HepG2 (cell line): ENCODE data around the gene TFCP2L1. TPM values are rescaled to one million over a fixed set of nuclear protein-coding genes. Genes with fewer than 3 reads are reported as not detected.
A peak's percentile ranks its signal among the peaks of the same experiment; 100 is the strongest.

Experiments
- ARHGAP35 ChIP-seq: sonication (generic); formaldehyde crosslinking; IDR thresholded peaks from 2 replicates; pipeline ENCODE4 v1.9.0; 2022; ENCODE audit warnings: mild to moderate bottlenecking, inconsistent platforms, moderate library complexity, missing genetic modification reagents, borderline replicate concordance
- FOXP4 ChIP-seq: sonication (generic); formaldehyde crosslinking; IDR thresholded peaks from 2 replicates; pipeline ENCODE4 v1.4.0; 2020; ENCODE audit warnings: missing genetic modification reagents
- IKZF5 ChIP-seq: IDR thresholded peaks from 2 replicates; pipeline ENCODE4 v1.6.1; 2018; ENCODE audit warnings: missing genetic modification reagents, mild to moderate bottlenecking, missing compliant biosample characterization
- KAT2B ChIP-seq: fragments of 150-350 bp; IDR thresholded peaks from 2 replicates; pipeline ENCODE4 v1.6.1; 2014; ENCODE audit warnings: low read depth, low read length, borderline replicate concordance
- KIAA2018 ChIP-seq: sonication (generic); formaldehyde crosslinking; IDR thresholded peaks from 2 replicates; pipeline ENCODE4 v1.5.0; 2020; ENCODE audit warnings: mild to moderate bottlenecking, missing genetic modification reagents, borderline replicate concordance
- MXD4 ChIP-seq: IDR thresholded peaks from 2 replicates; pipeline ENCODE4 v1.6.1; 2016; ENCODE audit warnings: mild to moderate bottlenecking, missing biosample characterization, missing genetic modification reagents
- NFKB2 ChIP-seq: sonication (generic); formaldehyde crosslinking; IDR thresholded peaks from 2 replicates; pipeline ENCODE4 v1.4.0; 2020; ENCODE audit warnings: missing genetic modification reagents, borderline replicate concordance
- PBX2 ChIP-seq: IDR thresholded peaks from 2 replicates; pipeline ENCODE4 v1.6.1; 2016; ENCODE audit warnings: control low read depth
- TFAP4 ChIP-seq: sonication (generic); IDR thresholded peaks from 2 replicates; pipeline ENCODE4 v1.6.1; 2016; ENCODE audit warnings: low read depth, borderline replicate concordance
- ZNF350 ChIP-seq: sonication (generic); formaldehyde crosslinking; IDR thresholded peaks from 2 replicates; pipeline ENCODE4 v1.4.0; 2020; ENCODE audit warnings: mild to moderate bottlenecking, low read depth, missing genetic modification reagents, borderline replicate concordance
- ZNF616 ChIP-seq: sonication (generic); formaldehyde crosslinking; IDR thresholded peaks from 2 replicates; pipeline ENCODE4 v1.5.0; 2020; ENCODE audit warnings: low read depth, mild to moderate bottlenecking, missing genetic modification reagents
- polyA plus RNA-seq, 8 experiments: library from polyadenylated mRNA; depleted of rRNA in 3 of 8; stranded (reverse) in 7 of 8; unstranded in 1 of 8; fragments of >200 nt; fragmentation: Illumina TruSeq in 4 of 8; extraction: Trizol in 4 of 8; gene quantifications; 2 replicates each; pipeline versions ENCODE4 v1.2.1 to v1.2.3, GENCODE V29; 2011 to 2016; ENCODE audit warnings: low read depth in 4 of 8, missing spikeins in 1 of 8, mixed read lengths in 1 of 8; ENCODE audit not compliant: insufficient read depth in 1 of 8
- total RNA-seq, 5 experiments: library from RNA; depleted of rRNA; stranded (reverse); fragments of >200 nt; fragmentation: Illumina TruSeq; extraction: Trizol; gene quantifications; 2 replicates each; pipeline ENCODE4 v1.2.3, GENCODE V29; 2016; ENCODE audit warnings: low read depth in 1 of 5

TFCP2L1 gene
- total and polyA plus RNA-seq, 2 of the 13 experiments (the other 11 are each of a cell fraction or from before 2014, with no cell fraction given), result under 0.01 TPM; not detected in 1

GRCh38 chr2:121333834-121334558 is 49.0 kb upstream of the TFCP2L1 start (continued):
- no peak for TF ChIP-seq KIAA2018
- TF ChIP-seq TFAP4, result peak; percentile 83
- TF ChIP-seq IKZF5 (CRISPR knock-in tag), result 0 out of 2 replicates have a peak, but pooled peaks have one; percentile 5
- peak; percentile 37; the same call in 1 of the 2 replicates for TF ChIP-seq NFKB2 (CRISPR knock-in tag)
- no peak for TF ChIP-seq ZNF616 (CRISPR knock-in tag)
- TF ChIP-seq MXD4 (CRISPR knock-in tag), result 0 out of 2 replicates have a peak, but pooled peaks have one; percentile 17
- TF ChIP-seq KAT2B, result no peak
- 0 out of 2 replicates have a peak, but pooled peaks have one; percentile 14 for TF ChIP-seq PBX2 (CRISPR knock-in tag)
- 0 out of 2 replicates have a peak, but pooled peaks have one; percentile 17 for TF ChIP-seq ZNF350
- TF ChIP-seq FOXP4 (CRISPR knock-in tag), result peak; percentile 16; the same call in 1 of the 2 replicates
- TF ChIP-seq ARHGAP35 (CRISPR knock-in tag), result no peak
